GM20431 (cell line): ENCODE measurements around the gene HSD11B2.

ENCODE experiments used
- in situ Hi-C: fragments of 300-500 bp; cut with MseI, MboI; formaldehyde crosslinking; loops from one replicate; pipeline ENCODE4 v1.15.0; 2020; ENCODE audit warnings: low sequenced_read_pairs; ENCODE audit not compliant: unreplicated experiment

Gene HSD11B2

DNA sequence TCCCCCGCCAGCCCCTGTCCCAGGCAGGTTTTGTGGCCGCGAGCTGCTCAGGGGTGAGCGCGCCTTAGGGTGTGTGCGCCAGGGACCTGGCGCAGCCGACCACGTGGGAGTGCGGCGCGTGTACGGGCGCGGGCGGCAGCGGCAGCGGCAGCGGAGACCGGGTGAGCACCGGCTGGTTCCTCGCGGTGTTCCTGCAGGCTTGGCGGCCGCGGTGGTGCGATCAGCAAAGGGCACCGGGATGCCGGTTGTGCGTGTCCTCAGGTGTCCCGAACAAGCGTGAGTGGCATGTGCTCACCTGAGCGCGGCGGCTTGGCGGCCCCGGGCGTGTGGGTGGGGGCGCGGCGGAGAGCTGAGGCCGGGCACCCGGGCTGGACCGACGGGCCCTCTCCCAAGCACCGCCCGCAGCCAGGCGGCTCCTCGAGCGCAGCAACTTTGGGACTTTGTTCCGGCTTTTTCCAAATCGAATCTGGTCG is 381 bp upstream of the HSD11B2 start:
- in situ Hi-C loops: no loop called here

DNA sequence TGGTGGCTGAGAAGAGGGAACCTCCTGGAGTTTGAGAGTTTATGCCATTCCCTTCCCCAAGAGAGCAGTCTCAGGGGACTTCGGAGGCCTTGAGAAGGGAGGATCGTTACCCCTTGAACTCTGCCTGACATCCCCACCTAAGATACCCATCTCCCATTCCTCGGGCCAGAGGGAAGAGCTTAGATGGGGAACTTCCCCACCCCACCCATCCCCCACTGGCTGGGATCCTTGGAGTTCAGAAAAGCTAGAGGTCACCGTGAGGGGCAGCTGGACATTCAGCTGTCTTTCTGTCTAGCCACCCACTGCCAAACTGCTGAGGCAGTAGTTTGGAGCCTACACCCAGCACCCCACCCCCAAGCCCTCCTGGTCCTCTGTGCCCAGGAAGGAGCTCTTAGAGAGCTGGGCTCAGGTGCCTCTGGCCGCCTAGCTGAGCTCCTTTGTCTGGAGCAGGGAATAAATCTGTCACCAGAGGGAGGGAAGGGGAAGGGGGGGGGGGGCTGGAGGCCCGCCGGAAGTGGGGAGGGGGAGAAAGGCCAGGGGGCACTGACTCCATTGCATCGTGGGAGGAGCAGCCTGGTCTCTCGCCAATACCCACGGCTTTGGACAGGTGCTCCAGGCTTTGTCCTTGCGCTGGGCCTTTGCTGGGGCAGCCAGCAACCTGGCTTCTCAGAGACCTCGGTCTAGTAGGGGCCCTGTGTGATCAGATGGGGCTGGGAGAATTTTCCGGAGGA is 1.0 kb downstream of the HSD11B2 start:
- in situ Hi-C loops: no loop called here

DNA sequence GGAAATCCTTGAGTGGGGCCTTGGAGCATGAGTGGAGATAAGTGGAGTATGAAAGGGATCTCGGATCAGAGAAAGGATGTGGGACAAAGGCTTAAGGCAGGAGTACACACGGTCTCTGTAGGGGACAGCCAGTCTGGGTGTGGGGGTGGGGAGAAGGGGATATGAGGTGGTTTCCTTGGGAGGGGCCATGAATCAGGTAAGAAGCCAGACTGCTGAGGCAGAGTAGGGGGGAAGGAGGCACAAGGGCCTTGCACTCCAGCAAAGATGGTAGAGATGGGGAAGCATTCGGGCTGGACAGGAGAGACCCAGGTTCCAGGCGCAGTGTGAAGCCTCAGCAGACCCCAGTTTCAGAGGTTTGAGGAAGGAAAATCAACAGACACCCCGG is 1.6 kb downstream of the HSD11B2 start:
- in situ Hi-C loops: no loop called here

GRCh38 chr16:67433131-67433719 is 2.3 kb downstream of the HSD11B2 start:
- in situ Hi-C loops: no loop called here

DNA sequence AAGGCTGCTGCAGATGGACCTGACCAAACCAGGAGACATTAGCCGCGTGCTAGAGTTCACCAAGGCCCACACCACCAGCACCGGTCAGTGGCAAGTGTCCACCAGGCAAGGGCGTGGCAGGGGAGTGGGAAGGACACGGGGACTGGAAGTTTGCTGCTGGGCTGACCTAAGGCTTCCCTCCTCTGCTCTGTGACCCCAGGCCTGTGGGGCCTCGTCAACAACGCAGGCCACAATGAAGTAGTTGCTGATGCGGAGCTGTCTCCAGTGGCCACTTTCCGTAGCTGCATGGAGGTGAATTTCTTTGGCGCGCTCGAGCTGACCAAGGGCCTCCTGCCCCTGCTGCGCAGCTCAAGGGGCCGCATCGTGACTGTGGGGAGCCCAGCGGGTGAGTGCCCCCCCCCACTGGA is 4.8 kb downstream of the HSD11B2 start:
- in situ Hi-C loops: no loop called here

DNA sequence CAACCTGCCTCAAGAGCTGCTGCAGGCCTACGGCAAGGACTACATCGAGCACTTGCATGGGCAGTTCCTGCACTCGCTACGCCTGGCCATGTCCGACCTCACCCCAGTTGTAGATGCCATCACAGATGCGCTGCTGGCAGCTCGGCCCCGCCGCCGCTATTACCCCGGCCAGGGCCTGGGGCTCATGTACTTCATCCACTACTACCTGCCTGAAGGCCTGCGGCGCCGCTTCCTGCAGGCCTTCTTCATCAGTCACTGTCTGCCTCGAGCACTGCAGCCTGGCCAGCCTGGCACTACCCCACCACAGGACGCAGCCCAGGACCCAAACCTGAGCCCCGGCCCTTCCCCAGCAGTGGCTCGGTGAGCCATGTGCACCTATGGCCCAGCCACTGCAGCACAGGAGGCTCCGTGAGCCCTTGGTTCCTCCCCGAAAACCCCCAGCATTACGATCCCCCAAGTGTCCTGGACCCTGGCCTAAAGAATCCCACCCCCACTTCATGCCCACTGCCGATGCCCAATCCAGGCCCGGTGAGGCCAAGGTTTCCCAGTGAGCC is 5.8 kb downstream of the HSD11B2 start:
- in situ Hi-C loops: no loop called here

DNA sequence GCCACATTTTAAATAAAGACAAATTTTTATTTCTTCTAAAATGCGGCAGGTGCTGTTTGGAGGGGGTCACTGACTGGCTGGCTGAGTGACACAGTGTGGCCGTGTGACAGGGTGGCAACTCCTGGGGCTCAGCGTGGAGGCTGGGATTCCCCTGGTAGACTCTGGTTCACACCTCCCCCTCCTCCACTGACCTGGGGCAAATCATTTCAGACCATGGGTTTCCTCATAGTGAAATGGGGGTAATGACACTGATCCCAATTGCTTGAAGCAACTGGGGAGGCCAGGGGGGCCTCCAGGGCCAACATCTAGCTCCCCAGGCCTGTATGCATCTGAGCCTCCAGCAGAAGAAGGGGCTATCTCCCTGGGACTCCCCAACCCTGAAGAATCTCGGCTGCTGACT is 6.6 kb downstream of the HSD11B2 start:
- in situ Hi-C loops: no loop called here

DNA sequence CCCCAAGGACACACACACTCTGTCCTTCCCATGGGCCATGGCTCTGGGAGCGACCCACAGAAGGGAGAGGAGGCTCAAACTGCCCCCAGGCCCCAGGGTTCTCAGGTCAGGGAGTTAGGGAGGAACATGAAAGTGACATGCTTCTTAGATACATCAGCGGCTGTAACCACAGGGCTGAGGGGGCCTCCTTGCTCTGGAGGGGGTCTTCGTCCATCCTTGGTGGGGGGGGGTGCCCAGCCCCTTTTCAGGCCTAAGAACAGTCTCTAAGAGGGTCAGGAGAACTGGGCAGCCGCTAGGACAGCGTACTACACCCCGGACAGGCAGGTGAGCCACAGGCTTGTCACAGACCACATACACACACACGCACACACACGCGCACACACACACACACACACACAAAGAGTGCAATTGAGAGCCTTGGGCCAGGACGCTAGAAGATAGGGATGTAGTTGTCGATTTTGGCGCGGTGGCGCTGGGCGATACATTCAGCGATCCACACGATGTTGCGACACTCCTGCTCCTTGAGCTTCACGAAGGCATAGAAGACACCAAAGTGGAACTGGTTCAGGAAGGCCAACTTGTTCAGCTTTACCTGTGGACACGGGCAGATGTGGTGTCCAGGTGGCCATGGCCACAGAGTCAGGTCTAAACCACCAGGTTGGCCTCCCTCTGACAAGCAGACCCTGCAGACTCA is 7.3 kb downstream of the HSD11B2 start:
- in situ Hi-C loops: no loop called here

GRCh38 chr16:67438824-67439393 is 8.0 kb downstream of the HSD11B2 start:
- in situ Hi-C loops: no loop called here

- in situ Hi-C loops: no loop called here
Observed at GRCh38 chr16:67441271-67441753, 10.4 kb downstream of the HSD11B2 start.

DNA sequence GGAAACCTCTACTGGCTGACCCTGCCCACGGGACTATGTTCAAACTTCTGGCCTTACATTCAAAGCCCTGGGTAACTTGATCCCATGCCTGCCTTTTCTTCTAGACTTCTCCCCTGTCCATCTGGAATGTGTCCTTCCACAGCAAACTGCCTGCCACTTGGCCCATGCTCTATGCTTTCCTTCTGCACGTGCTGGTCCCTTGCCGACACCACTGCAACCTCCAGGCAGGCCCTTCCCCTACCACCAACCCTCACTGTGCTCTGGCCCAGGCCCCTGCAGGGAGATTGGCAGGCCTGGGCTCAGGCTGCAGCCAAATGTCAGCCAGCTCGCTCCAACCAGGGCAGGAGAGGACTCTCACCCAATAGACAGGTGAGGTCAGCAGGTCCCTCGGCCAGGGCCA is 11.0 kb downstream of the HSD11B2 start:
- in situ Hi-C loops: no loop called here

GRCh38 chr16:67442581-67443255 is 11.8 kb downstream of the HSD11B2 start:
- in situ Hi-C loops: no loop called here

GRCh38 chr16:67443265-67443664 is 12.3 kb downstream of the HSD11B2 start:
- in situ Hi-C loops: no loop called here

DNA sequence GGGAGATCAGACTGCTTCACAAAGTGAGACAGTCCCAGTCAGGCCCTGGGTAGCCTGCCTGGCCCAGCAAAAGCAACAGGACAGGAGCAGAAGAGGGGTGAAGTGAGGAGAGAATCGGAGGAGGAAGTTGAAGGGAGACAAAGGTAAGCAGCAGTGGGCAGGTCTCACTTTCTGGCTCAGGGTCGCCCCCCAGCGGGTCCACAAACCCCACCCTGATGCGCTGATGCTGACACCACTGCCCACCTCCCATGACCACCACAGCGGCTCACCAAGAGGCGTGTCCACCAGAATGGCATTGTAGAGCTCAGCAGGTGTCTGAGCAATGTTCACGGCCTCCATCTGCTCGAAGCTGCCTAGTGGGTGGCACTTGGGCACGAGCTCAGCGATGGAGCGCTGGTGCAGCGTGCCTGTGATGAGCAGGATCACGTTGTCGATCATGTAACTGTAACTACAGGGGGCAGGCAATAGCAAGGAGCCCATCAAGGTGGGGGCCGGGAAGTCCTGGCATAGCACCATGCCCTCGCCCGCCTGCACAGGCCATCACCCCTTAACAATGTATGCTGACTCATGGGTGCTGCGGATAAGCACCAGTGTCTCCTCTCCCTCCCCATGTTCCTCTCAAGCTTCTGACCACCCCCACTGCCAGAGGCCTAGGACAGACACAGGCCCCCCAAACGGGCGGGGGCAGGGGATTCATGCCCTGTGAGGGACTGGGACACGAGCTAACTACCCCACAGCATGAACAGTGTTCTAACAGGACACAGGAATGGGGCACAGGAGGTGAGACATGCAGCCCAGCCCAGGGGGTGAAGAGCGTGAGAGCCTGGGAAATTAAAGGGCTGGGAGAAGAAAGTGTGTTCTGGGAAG is 13.6 kb downstream of the HSD11B2 start:
- in situ Hi-C loops: no loop called here

GRCh38 chr16:67445126-67445426 is 14.2 kb downstream of the HSD11B2 start:
- in situ Hi-C loops: no loop called here

- in situ Hi-C loops: no loop called here
Observed at GRCh38 chr16:67445441-67445912, 14.6 kb downstream of the HSD11B2 start.

DNA sequence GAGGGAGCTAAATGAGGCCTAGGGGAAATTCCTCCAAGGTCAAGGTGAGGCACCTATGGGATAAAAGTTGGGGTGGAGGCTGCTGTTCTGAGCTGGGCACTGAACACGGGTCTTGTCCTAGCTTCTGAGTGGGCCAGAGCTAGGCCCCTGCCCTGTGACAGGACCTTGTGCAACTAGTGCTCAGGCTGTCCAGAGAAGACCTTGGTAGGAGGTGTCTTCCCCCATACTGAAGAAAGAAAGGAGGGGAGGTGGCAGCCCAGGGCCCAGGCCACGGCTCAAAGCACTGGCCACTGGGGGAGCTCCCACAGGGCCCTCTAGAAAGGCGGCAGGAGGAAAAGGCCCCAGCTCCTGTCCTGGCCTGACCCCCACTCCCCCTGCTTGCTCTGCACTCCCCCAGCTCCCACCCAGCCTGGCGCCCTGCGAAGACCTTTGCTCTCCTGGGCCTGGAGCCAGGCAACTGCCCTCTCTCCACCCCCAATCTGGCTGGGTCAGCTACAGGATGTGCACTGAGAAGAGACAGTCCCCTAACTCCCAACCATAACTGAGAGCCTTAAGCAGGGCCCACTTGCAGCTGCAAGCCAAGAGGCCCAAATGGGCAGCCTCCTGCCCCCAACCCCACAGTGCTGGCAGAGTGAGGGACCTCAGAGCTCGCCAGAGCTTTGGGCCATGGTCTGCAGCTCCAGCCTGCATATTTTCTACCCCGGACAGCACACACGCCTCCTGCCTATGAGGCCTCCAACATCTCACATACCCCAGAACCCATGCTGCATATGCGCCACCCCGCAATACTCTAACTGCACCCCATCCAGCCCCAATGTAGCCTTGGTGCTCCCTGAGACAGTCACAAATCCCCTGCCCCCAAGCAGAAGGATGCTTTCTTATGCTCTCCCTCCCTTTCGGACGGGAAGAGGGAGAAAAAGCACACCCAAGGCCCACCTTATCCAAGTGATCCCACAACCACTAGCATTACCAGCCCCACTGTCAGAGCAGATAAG is 15.3 kb downstream of the HSD11B2 start:
- in situ Hi-C loops: no loop called here

DNA sequence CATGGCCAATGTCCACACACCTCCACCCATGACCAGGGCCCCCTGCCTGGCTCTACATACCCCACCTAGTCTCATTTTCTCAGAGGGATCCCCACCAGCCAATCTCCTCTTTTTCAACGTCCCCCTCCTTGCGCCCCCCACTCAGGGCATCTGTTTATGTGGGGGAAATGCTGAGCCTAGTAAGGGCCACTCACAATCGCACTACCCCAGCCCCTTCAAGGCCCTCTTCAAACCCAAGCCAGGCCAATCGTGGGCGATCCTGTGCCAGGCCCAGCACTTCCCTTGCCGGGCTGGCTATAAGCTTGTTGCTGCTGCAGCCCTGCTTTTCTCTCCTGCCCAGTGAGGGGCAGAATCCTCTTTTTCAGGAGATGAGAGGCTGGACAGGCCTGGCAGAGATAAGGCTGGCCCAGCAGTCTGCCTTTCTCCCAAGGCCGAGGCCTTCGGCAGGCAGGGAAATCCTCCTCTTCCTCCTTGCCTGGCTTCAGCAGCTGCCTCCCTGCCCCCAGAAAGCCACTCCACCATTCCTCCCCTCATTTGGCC is 16.1 kb downstream of the HSD11B2 start:
- in situ Hi-C loops: no loop called here
